HG03558 (cell line): ENCODE data around the gene PTGES3L.
"Not testable (repeated sequence)": the region's sequence is repeated elsewhere in the genome, so short reads cannot be mapped to it uniquely, and the experiment has no call there.

Experiments
- ATAC-seq: cut with Tn5 transposase; IDR thresholded peaks from one replicate; pipeline ENCODE4 v1.9.1; 2021; ENCODE audit warnings: moderate number of reproducible peaks; ENCODE audit not compliant: unreplicated experiment; ENCODE audit errors: extremely low read depth

The PTGES3L gene

GRCh38 chr17:43014649-43015542 lies 35.0 kb upstream of the PTGES3L start:
- no peak for ATAC-seq

- no peak for ATAC-seq
These were observed 34.3 kb upstream of the PTGES3L start for GRCh38 chr17:43014020-43014648.

- ATAC-seq = no peak
These were observed 33.4 kb upstream of the PTGES3L start for GRCh38 chr17:43013296-43013695.

GRCh38 chr17:43011728-43012472 lies 32.0 kb upstream of the PTGES3L start:
- ATAC-seq = no peak

GRCh38 chr17:43010667-43011308 lies 30.9 kb upstream of the PTGES3L start:
- ATAC-seq = no peak

- no peak for ATAC-seq
These were observed 27.0 kb upstream of the PTGES3L start, which contains the start of gene IFI35 for GRCh38 chr17:43006639-43007551. Gene IFI35, plus strand, starts transcription at chr17:43006784. Its CDS starts 164 bp downstream, at chr17:43006948.

GRCh38 chr17:43003542-43004172 lies 23.8 kb upstream of the PTGES3L start:
- ATAC-seq = no peak

- ATAC-seq = not testable (repeated sequence)
These were observed 21.0 kb upstream of the PTGES3L start for GRCh38 chr17:43000894-43001293.

GRCh38 chr17:42999003-42999525 lies 19.2 kb upstream of the PTGES3L start:
- ATAC-seq = no peak

GRCh38 chr17:42997984-42998938 lies 18.4 kb upstream of the PTGES3L start, which contains the start of gene RPL27:
Gene RPL27, plus strand, starts transcription at chr17:42998419. Its CDS starts 332 bp downstream, at chr17:42998751.
- peak; percentile 81 for ATAC-seq

GRCh38 chr17:42997390-42997983 lies 17.6 kb upstream of the PTGES3L start:
- ATAC-seq = no peak

GRCh38 chr17:42993913-42994312 lies 14.0 kb upstream of the PTGES3L start:
- not testable (repeated sequence) for ATAC-seq

GRCh38 chr17:42992872-42993271 lies 13.0 kb upstream of the PTGES3L start:
- no peak for ATAC-seq

GRCh38 chr17:42991471-42991870 lies 11.6 kb upstream of the PTGES3L start:
- no peak for ATAC-seq

GRCh38 chr17:42989726-42990652 lies 10.1 kb upstream of the PTGES3L start:
- no peak for ATAC-seq

GRCh38 chr17:42989141-42989540 lies 9.3 kb upstream of the PTGES3L start:
- ATAC-seq = no peak
